IMR-90 (cell line): Measurements from ENCODE around the gene BAG1. TPM values are rescaled to one million over a fixed set of nuclear protein-coding genes. Genes with fewer than 3 reads are reported as not detected.

Source experiments
- ATAC-seq: fragments of 200-7000 bp; cut with Tn5 transposase; 2 replicates; pipeline ENCODE4 v1.9.1; 2020; ENCODE audit warnings: low read depth, mild to moderate bottlenecking, moderate library complexity
- BruUV-seq: library from RNA; stranded (reverse); fragments of 400-500 nt; replicated peaks from 2 replicates; lab custom pipeline; 2021; lab: Mats Ljungman, UMichigan
- CTCF ChIA-PET: fragments of 300-600 bp; formaldehyde crosslinking; extraction: SDS; loops from one replicate; lab custom pipeline; 2021; ENCODE audit warnings: antibody characterized with exemption; lab: Yijun Ruan, JAX
- POLR2A ChIA-PET: fragments of 300-600 bp; sonication (Branson Sonifier 250); formaldehyde crosslinking; loops from one replicate; lab custom pipeline; 2022; ENCODE audit warnings: antibody characterized with exemption; ENCODE audit not compliant: unreplicated experiment; lab: Charles Lee
- DNase-seq: peaks from one replicate; pipeline ENCODE4 v3.0.0; 2013
- H2AFZ ChIP-seq: replicated peaks from 2 replicates; pipeline ENCODE3; 2013; ENCODE audit warnings: low read length, mild to moderate bottlenecking; ENCODE audit not compliant: poor library complexity
- H2AK5ac ChIP-seq: 2 replicates; pipeline ENCODE4 v1.6.1; 2013; ENCODE audit warnings: low read depth, low read length, inconsistent platforms
- H2AK9ac ChIP-seq: replicated peaks from 2 replicates; pipeline ENCODE3; 2013; ENCODE audit warnings: mild to moderate bottlenecking, low read depth, low read length, moderate library complexity; ENCODE audit not compliant: poor library complexity
- H2BK120ac ChIP-seq: 2 replicates; pipeline ENCODE4 v1.6.1; 2013; ENCODE audit warnings: low read depth, low read length, inconsistent platforms
- H2BK15ac ChIP-seq: 3 replicates; pipeline ENCODE4 v1.6.1; 2013; ENCODE audit warnings: low read depth, low read length, inconsistent platforms
- H2BK20ac ChIP-seq: 2 replicates; pipeline ENCODE4 v1.6.1; 2013; ENCODE audit warnings: low read depth, mild to moderate bottlenecking, inconsistent platforms, low read length, moderate library complexity
- H2BK5ac ChIP-seq: 2 replicates; pipeline ENCODE4 v1.6.1; 2013; ENCODE audit warnings: mild to moderate bottlenecking, low read depth, low read length, inconsistent platforms; ENCODE audit not compliant: poor library complexity, severe bottlenecking
- H3K14ac ChIP-seq: replicated peaks from 2 replicates; pipeline ENCODE4 v1.6.1; 2013; ENCODE audit warnings: low read depth, low read length, inconsistent platforms
- H3K18ac ChIP-seq: 2 replicates; pipeline ENCODE4 v1.6.1; 2013; ENCODE audit warnings: low read depth, low read length, control low read depth
- H3K23ac ChIP-seq: 2 replicates; pipeline ENCODE4 v1.6.1; 2013; ENCODE audit warnings: low read depth, low read length, inconsistent platforms
- H3K27ac ChIP-seq: 2 replicates; pipeline ENCODE4 v1.5.1; 2013; ENCODE audit warnings: mild to moderate bottlenecking, control low read depth, low read length; ENCODE audit not compliant: insufficient read depth
- H3K27me3 ChIP-seq: 2 replicates; pipeline ENCODE4 v1.6.1; 2013; ENCODE audit warnings: low read length; ENCODE audit not compliant: control insufficient read depth, insufficient read depth
- H3K36me3 ChIP-seq: 2 replicates; pipeline ENCODE4 v1.6.1; 2013; ENCODE audit warnings: low read length, mixed read lengths; ENCODE audit not compliant: control insufficient read depth, insufficient read depth
- H3K4ac ChIP-seq: 2 replicates; pipeline ENCODE4 v1.6.1; 2013; ENCODE audit warnings: low read depth, low read length, inconsistent platforms
- H3K4me1 ChIP-seq: 2 replicates; pipeline ENCODE4 v1.6.1; 2013; ENCODE audit warnings: low read length, mixed read lengths; ENCODE audit not compliant: control insufficient read depth, insufficient read depth
- H3K4me2 ChIP-seq: 2 replicates; pipeline ENCODE4 v1.6.1; 2013; ENCODE audit warnings: low read depth, mild to moderate bottlenecking, control low read depth, low read length, moderate library complexity
- H3K4me3 ChIP-seq: 2 replicates; pipeline ENCODE4 v1.5.1; 2013; ENCODE audit warnings: low read depth, mild to moderate bottlenecking, control low read depth, low read length, moderate library complexity; ENCODE audit not compliant: insufficient read depth
- H3K56ac ChIP-seq: 2 replicates; pipeline ENCODE4 v1.6.1; 2013; ENCODE audit warnings: low read length, inconsistent platforms; ENCODE audit not compliant: insufficient read depth; ENCODE audit errors: extremely low read depth
- H3K79me1 ChIP-seq, 2 experiments: 2 replicates each; pipeline ENCODE4 v1.6.1; 2013; ENCODE audit warnings: low read length in 2 of 2, inconsistent platforms in 1 of 2, low read depth in 1 of 2
- H3K9ac ChIP-seq: 2 replicates; pipeline ENCODE4 v1.6.1; 2013; ENCODE audit warnings: low read depth, low read length, control low read depth
- H3K9me1 ChIP-seq: 2 replicates; pipeline ENCODE4 v1.6.1; 2013; ENCODE audit warnings: low read length, inconsistent platforms; ENCODE audit not compliant: insufficient read depth
- H3K9me3 ChIP-seq: 2 replicates; pipeline ENCODE4 v1.6.1; 2013; ENCODE audit warnings: low read length; ENCODE audit not compliant: control insufficient read depth, insufficient read depth
- H4K20me1 ChIP-seq: 2 replicates; pipeline ENCODE4 v1.6.1; 2013; ENCODE audit warnings: low read length, inconsistent platforms; ENCODE audit not compliant: insufficient read depth
- H4K5ac ChIP-seq: 2 replicates; pipeline ENCODE4 v1.6.1; 2013; ENCODE audit warnings: mild to moderate bottlenecking, low read depth, low read length, control low read depth
- H4K8ac ChIP-seq, 2 experiments: 2 replicates each; pipeline ENCODE4 v1.6.1; 2013; ENCODE audit warnings: low read depth in 2 of 2, low read length in 2 of 2, control low read depth in 1 of 2, inconsistent platforms in 1 of 2
- H4K91ac ChIP-seq: 2 replicates; pipeline ENCODE4 v1.6.1; 2013; ENCODE audit warnings: low read depth, low read length, inconsistent platforms; ENCODE audit not compliant: insufficient read depth
- BHLHE40 ChIP-seq: fragments of 150-350 bp; IDR thresholded peaks from 2 replicates; pipeline ENCODE4 v1.6.1; 2016; ENCODE audit warnings: mild to moderate bottlenecking, low read depth, low read length
- CEBPB ChIP-seq: IDR thresholded peaks from 2 replicates; pipeline ENCODE4 v1.6.1; 2012; ENCODE audit warnings: low read depth, low read length, improper control_type of control experiment
- CHD1 ChIP-seq: IDR thresholded peaks from 2 replicates; pipeline ENCODE4 v1.6.1; 2012; ENCODE audit warnings: low read depth, low read length, improper control_type of control experiment
- FOS ChIP-seq: fragments of 150-350 bp; IDR thresholded peaks from 2 replicates; pipeline ENCODE4 v1.6.1; 2016; ENCODE audit warnings: low read depth, low read length
- MAFK ChIP-seq: IDR thresholded peaks from 2 replicates; pipeline ENCODE4 v1.6.1; 2012; ENCODE audit warnings: low read depth, low read length, improper control_type of control experiment
- MAZ ChIP-seq: IDR thresholded peaks from 2 replicates; pipeline ENCODE4 v1.6.1; 2012; ENCODE audit warnings: low read depth, mild to moderate bottlenecking, low read length, improper control_type of control experiment, moderate library complexity, borderline replicate concordance
- MXI1 ChIP-seq: IDR thresholded peaks from 2 replicates; pipeline ENCODE4 v1.6.1; 2012; ENCODE audit warnings: low read depth, mild to moderate bottlenecking, low read length, moderate library complexity, borderline replicate concordance
- NFE2L2 ChIP-seq: fragments of 150-350 bp; IDR thresholded peaks from 2 replicates; pipeline ENCODE4 v1.6.1; 2016; ENCODE audit warnings: low read depth, mild to moderate bottlenecking, low read length
- POLR2A ChIP-seq: IDR thresholded peaks from 2 replicates; pipeline ENCODE4 v1.6.1; 2012; ENCODE audit warnings: mild to moderate bottlenecking, low read depth, low read length
- RAD21 ChIP-seq: IDR thresholded peaks from 2 replicates; pipeline ENCODE4 v1.6.1; 2012; ENCODE audit warnings: low read length, improper control_type of control experiment
- RCOR1 ChIP-seq: IDR thresholded peaks from 2 replicates; pipeline ENCODE4 v1.6.1; 2012; ENCODE audit warnings: mild to moderate bottlenecking, low read length, improper control_type of control experiment; ENCODE audit not compliant: insufficient replicate concordance
- RFX5 ChIP-seq: IDR thresholded peaks from 2 replicates; pipeline ENCODE4 v1.8.0; 2012; ENCODE audit warnings: low read depth, mild to moderate bottlenecking, low read length, moderate library complexity
- SMC3 ChIP-seq: fragments of 150-350 bp; IDR thresholded peaks from 2 replicates; pipeline ENCODE4 v1.6.1; 2016; ENCODE audit warnings: low read depth, mild to moderate bottlenecking, antibody characterized with exemption, low read length, moderate library complexity
- USF2 ChIP-seq: fragments of 150-350 bp; IDR thresholded peaks from 2 replicates; pipeline ENCODE4 v1.6.1; 2017; ENCODE audit warnings: mild to moderate bottlenecking, antibody characterized with exemption, low read length, low read depth
- WGBS, 2 experiments: methylation state at CpG; one replicate each; pipeline versions ENCODE4 v1.1.5 to v1.1.7; 2013; ENCODE audit warnings: missing lambda C conversion rate in 2 of 2; ENCODE audit not compliant: insufficient read length in 1 of 2; ENCODE audit errors: extremely low coverage in 2 of 2; 5-methylcytosine and 5-hydroxymethylcytosine counted together
- dilution Hi-C: fragments of 300-500 bp; cut with HindIII; formaldehyde crosslinking; loops from one replicate; pipeline ENCODE4 v1.14.3; 2018; ENCODE audit warnings: low sequenced_read_pairs; ENCODE audit not compliant: unreplicated experiment
- in situ Hi-C: fragments of 300-500 bp; cut with MboI; formaldehyde crosslinking; loops from 3 replicates; pipeline ENCODE4 v1.14.3; 2019; ENCODE audit warnings: low sequenced_read_pairs, inconsistent platforms, mixed read lengths
- intact Hi-C: fragments of 100-400 bp; cut with micrococcal nuclease; formaldehyde crosslinking; loops from 2 replicates; pipeline ENCODE4 v1.10.0; 2022
- polyA plus RNA-seq, 3 experiments: library from polyadenylated mRNA; depleted of rRNA; stranded (reverse); fragments of >200 nt; gene quantifications; 2 replicates each; pipeline ENCODE4 v1.2.3, GENCODE V29; 2012; ENCODE audit warnings: low replicate concordance in 1 of 3
- total RNA-seq: library from RNA; depleted of rRNA; stranded (reverse); fragments of >200 nt; gene quantifications from 2 replicates; pipeline ENCODE4 v1.2.3, GENCODE V29; 2012
- TF ChIP-seq, protein P1 (sequence below): conservative IDR thresholded peaks from 2 replicates; pipeline ENCODE4 v1.5.1; 2012; ENCODE audit warnings: mild to moderate bottlenecking, low read depth, low read length, improper control_type of control experiment
- TF ChIP-seq, protein P2 (sequence below): fragments of 150-350 bp; IDR thresholded peaks from 2 replicates; pipeline ENCODE4 v1.6.1; 2016; ENCODE audit warnings: low read depth, mild to moderate bottlenecking, low read length, moderate library complexity, borderline replicate concordance

BAG1 gene
- total and polyA plus RNA-seq, 2 of the 4 experiments (the other 2 are of a cell fraction), result 4.5 to 20.9 TPM

DNA sequence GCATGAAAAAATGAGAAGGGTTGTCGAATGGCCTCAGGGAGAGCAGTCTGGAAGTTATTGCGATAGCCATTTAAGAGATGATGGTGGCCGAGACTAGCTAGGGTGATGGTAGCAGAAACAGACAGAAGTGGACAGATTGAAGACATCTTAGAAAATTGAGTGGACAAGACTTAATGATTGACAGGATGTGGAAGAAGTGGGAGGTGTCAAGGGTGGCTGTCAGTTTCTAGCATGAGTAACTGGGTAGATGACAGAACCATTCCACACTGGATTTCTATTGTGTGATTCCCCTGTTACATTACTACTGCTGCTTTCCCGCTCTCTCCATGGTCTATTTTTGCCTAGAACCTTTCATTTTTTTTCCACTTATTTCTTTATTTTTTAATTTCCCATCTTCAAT is 13.0 kb upstream of the BAG1 start:
- Histone ChIP-seq H3K9me3 (no peaks in the 10 kb centered on the region), H2BK5ac (no peak overlapping the region), H3K56ac (no peak overlapping the region), H3K9ac (no peak overlapping the region), H3K27ac (no peak overlapping the region), H3K27me3 (no peaks in the 10 kb centered on the region), H2AK9ac (no peak overlapping the region), H4K8ac (no peak overlapping the region), H2BK120ac (no peak overlapping the region), H3K23ac (no peak overlapping the region), H4K91ac (no peak overlapping the region), H3K4me2 (no peak overlapping the region), H3K4me3 (no peak overlapping the region), H3K36me3 (peaks cover 52% of the 10 kb centered on the region), H2BK20ac (no peak overlapping the region), H3K4me1 (peaks cover 5% of the 10 kb centered on the region), H3K14ac (no peak overlapping the region), H4K20me1 (no peaks in the 10 kb centered on the region), H2AFZ (no peak overlapping the region), H2AK5ac (no peak overlapping the region), H3K4ac (no peak overlapping the region), H4K5ac (no peak overlapping the region), H3K79me1 (peaks cover 9 to 16% of the 10 kb centered on the region in 2 experiments; a peak in 3 of 4 replicates), H3K9me1 (peaks cover 2% of the 10 kb centered on the region; the same call in 1 of the 2 replicates), H3K18ac (no peak overlapping the region), H2BK15ac (no peak overlapping the region)
- ChIA-PET CTCF (no interaction called here), POLR2A (no interaction called here)
- WGBS, 2 experiments, result 100% methylated on average over 4 of the region's 4 CpGs; no CpG with 5 or more reads in 1 of the 2 experiments
- BruUV-seq, result no TSS peak
- DNase-seq (no peak), ATAC-seq (no peak)
- TF ChIP-seq CHD1, result no peak
- no peak for TF ChIP-seq MAZ
- no peak for TF ChIP-seq RAD21
- TF ChIP-seq, protein P1, sequence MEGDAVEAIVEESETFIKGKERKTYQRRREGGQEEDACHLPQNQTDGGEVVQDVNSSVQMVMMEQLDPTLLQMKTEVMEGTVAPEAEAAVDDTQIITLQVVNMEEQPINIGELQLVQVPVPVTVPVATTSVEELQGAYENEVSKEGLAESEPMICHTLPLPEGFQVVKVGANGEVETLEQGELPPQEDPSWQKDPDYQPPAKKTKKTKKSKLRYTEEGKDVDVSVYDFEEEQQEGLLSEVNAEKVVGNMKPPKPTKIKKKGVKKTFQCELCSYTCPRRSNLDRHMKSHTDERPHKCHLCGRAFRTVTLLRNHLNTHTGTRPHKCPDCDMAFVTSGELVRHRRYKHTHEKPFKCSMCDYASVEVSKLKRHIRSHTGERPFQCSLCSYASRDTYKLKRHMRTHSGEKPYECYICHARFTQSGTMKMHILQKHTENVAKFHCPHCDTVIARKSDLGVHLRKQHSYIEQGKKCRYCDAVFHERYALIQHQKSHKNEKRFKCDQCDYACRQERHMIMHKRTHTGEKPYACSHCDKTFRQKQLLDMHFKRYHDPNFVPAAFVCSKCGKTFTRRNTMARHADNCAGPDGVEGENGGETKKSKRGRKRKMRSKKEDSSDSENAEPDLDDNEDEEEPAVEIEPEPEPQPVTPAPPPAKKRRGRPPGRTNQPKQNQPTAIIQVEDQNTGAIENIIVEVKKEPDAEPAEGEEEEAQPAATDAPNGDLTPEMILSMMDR, result no peak
- no peak for TF ChIP-seq SMC3
- TF ChIP-seq MXI1, result no peak
- no peak for TF ChIP-seq MAFK
- TF ChIP-seq POLR2A, result no peak
- TF ChIP-seq FOS, result no peak
- TF ChIP-seq RCOR1, result no peak
- no peak for TF ChIP-seq BHLHE40
- TF ChIP-seq NFE2L2, result no peak
- TF ChIP-seq USF2, result no peak
- TF ChIP-seq, protein P2, sequence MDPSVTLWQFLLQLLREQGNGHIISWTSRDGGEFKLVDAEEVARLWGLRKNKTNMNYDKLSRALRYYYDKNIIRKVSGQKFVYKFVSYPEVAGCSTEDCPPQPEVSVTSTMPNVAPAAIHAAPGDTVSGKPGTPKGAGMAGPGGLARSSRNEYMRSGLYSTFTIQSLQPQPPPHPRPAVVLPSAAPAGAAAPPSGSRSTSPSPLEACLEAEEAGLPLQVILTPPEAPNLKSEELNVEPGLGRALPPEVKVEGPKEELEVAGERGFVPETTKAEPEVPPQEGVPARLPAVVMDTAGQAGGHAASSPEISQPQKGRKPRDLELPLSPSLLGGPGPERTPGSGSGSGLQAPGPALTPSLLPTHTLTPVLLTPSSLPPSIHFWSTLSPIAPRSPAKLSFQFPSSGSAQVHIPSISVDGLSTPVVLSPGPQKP, result no peak
- TF ChIP-seq CEBPB, result no peak
- no peak for TF ChIP-seq RFX5
- in situ Hi-C loops, result no loop called here
- dilution Hi-C loops, result loop anchor here (25.0 kb wide), 1 partner anchor 185 kb away; the partner anchor contains the start of gene NOL6
- intact Hi-C loops, result no loop called here
